G401 (cell line): Measurements from ENCODE around the gene FGFR1OP2. TPM values are rescaled to one million over a fixed set of nuclear protein-coding genes. Genes with fewer than 3 reads are reported as not detected.
"Not testable (repeated sequence)": the region's sequence is repeated elsewhere in the genome, so short reads cannot be mapped to it uniquely, and the experiment has no call there.

Source experiments
- DNase-seq: peaks from one replicate; pipeline ENCODE4 v3.0.0-alpha.2; 2015; ENCODE audit warnings: low spot score
- in situ Hi-C: cut with HindIII; loops from 2 replicates; pipeline ENCODE4 v1.10.0; 2016; ENCODE audit warnings: low sequenced_read_pairs, mixed read lengths
- total RNA-seq: library from RNA; depleted of rRNA; stranded (reverse); fragments of >200 nt; shearing (Covaris generic); gene quantifications from 2 replicates; pipeline ENCODE4 v1.2.3, GENCODE V29; 2014

The FGFR1OP2 gene
- total RNA-seq, 1 experiment from 2014 or later, result 45.7 TPM

DNA sequence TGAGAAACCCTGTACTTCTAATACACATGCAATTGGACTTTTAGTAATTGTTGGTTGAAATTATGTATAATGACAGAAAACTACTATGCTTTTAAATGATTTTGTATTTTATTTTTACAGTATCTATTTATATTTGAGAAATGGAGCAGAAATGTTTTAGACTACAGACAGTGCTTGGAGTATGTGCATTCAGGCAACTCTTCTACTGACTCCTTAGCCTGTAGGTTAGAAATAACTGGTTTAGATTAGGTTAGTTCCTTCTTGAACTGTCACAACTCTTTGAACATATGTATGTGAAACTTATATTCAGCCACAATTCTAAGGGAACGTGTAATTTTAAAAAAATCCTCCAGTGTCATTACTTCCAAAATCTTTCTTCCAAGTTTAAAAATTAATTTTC, 1.7 kb downstream of the FGFR1OP2 start:
- in situ Hi-C loops, result no loop called here
- no peak for DNase-seq

DNA sequence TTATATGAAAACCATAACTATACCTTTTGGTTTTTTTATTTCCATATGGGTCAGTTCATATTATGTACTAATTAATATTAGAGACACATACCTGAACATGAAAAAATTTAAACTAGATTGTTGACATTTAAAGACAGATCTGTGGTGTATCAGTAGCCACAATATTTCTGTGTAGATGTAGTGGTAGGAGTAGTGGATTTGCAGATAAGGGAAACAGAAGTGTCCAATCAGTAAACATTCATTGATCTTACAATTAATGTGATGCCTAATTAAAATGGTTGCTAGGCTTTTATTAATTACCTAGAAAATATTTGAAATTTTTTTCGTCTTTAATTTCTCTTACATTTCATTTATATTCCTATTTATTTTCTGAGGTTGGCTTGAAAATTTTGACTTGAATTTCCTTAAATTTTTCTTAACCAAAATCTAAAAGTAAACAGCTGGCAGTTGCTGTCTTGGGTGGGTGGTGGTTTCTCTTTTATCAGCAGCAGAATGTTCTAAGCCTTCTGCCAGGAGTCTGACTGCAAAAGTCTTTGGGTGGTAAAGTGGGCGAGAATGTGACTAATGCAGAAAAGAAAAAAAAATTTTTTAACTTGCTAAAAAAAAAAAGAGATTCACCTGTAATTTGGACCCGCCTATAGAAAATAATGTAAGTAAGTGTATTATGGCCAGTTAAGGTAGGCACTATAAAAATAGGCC, 2.4 kb downstream of the FGFR1OP2 start:
- no peak for DNase-seq
- in situ Hi-C loops, result no loop called here

DNA sequence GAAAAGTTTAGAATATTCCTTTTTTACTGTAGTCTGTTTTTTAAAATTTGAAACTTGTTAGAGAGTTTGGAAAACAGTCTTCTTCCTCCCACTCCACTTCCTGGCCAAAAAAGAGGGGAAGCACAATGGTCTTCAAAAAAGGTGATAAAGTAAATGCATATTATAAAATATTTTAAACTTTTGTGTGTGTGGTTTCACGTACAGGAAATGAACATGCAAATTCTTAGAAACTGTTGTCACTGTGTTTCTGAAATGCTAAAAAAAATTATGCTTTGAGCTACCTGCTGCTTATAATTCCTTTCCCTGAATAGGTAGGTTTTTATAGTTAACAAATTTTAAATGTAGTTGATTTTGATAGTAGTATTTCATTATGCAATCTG, 2.9 kb downstream of the FGFR1OP2 start:
- DNase-seq, result no peak
- in situ Hi-C loops, result no loop called here

DNA sequence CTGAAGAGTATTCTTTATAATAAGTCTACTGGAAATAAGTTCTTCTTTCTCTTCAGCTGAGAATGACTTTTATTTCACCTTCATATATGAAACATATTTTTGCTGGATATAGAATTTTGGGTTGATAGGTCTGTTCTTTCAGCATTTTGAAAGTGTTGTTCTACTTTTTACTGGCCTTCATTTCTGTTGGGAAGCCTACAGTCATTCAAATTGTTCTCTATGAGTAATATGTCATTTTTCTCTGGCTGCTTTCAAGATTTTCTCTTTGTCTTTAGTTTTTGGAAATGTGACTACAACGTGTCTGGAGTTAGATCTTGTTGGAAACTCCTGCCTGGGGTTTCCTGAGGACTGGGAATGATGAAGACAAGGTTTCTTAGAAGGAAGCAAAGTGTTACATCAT, 10.0 kb downstream of the FGFR1OP2 start:
- in situ Hi-C loops, result no loop called here
- no peak for DNase-seq

DNA sequence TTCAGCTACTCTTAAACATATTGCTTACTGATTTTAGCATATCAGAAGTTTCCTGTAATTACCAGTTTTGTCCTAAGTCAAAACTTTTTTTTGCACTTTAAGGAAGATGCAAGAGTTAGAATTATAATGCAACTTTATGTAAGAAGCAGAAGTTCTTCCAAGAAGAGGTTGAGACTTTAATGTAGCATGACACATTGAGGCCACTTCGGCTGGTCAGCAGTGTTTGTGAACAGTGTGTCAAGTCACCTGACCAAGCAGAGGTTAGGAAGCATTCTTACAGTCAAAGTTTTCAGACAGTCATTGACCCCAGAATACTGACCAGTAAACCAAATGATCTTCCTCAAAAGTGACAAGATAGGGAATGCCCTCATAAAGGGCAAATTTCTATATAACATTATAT, 15.2 kb downstream of the FGFR1OP2 start:
- in situ Hi-C loops, result no loop called here
- DNase-seq, result no peak

DNA sequence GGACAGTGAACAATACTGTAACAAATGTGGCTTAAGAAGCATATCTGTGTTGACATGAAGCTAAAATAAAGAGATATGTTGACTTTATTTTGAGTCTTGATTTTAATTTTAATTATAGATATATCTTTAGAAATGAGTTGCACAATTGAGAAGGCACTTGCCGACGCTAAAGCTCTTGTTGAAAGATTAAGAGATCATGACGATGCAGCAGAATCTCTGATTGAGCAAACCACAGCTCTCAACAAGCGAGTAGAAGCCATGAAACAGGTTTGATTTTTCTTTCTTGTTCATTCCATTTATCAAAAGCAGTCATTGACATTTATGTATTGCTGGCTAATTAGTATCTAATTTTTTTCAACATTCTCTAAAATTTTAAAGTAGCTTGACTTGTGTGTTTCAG, 15.8 kb downstream of the FGFR1OP2 start:
- in situ Hi-C loops, result no loop called here
- DNase-seq, result no peak

DNA sequence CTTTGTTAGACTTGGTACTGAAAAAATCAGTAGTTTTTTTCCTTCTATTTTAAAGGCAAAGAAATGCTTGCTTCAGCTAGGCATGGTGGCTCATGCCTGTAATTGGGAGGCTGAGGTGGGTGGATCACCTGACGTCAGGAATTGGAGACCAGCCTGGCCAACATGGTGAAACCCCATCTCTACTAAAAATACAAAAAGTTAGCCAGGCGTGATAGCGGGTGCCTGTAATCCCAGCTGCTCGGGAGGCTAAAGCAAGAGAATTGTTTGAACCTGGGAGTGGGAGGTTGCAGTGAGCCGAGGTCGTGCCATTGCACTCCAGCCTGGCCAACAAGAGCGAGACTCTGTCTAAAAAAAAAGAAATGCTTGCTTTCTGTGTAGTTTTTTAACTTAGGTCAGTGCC, 23.1 kb downstream of the FGFR1OP2 start:
- DNase-seq, in situ Hi-C loops: not testable (repeated sequence)

DNA sequence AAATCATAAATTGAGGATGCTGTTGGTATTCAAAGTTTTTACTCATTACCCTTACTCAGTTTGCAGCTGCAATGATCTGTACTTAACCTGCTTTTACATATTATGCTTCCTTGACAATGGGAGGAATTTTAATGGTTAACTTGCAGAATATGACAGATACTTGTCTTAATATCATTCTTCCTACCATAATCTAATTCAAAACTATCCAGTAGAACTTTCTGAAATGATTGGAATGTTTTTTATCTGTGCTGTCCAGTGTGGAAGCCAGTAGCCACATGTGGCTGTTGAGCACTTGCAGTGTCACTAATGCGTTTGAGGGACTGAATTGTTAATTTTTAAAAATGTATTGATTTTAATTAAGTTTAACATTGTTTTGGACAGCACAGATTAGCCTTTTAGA, 23.5 kb downstream of the FGFR1OP2 start:
- DNase-seq, result no peak
- in situ Hi-C loops, result no loop called here

DNA sequence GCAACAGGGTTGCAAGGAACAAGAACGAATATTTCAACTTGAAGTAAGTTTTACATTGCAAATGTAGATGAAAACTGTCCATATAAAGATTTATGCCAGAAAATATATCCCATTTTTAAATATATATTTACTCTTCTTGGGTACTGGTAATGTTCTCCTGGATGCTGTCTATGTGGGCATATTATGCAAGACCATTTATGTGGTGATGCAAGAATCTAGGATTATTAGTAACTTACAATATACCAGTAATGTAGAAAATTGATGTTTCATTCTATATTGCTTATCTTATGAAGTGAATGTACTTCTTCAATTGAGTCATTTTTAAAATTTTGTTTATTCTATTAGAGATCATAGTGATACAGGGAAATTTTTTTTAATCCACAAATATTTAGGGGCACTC, 25.1 kb downstream of the FGFR1OP2 start:
- DNase-seq, result no peak
- in situ Hi-C loops, result no loop called here

DNA sequence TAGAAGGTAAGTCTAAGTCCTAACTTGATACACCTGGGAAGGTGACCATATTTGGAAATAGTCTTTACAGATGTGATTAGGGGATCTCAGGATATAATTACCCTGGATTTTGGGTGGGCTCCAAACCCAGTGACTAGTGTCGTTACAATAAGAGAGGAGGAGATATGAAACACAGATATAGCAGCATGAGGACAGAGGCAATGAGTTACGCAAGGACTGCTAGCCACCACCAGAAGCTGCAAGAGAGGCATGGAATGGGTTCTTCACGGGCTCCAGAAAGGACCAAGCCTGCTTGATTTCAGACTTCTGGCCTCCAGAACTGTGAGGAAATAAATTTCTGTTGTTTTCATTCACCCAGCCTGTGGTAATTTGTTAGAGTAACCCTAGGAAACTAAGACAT, 28.6 kb downstream of the FGFR1OP2 start:
- DNase-seq, result no peak
- in situ Hi-C loops, result no loop called here

DNA sequence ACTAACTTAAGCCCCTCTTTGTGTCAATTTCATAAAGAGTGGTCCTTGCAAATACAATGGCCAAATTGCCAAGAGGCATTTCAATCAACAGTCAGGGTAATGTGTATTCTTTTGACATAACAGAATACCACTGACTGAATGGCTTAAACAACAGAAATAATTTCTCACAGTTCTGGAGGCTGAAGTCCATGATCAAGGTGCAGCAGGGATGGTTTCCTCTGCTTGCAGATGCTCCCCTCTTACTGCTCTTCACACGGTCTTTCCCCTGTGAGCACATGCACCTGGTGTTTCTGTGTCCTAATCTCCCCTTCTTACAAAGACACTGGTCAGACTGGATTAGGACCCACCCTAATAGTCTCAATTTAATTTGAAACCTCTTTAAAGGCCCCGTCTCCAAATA, 31.9 kb downstream of the FGFR1OP2 start:
- in situ Hi-C loops, result no loop called here
- no peak for DNase-seq

DNA sequence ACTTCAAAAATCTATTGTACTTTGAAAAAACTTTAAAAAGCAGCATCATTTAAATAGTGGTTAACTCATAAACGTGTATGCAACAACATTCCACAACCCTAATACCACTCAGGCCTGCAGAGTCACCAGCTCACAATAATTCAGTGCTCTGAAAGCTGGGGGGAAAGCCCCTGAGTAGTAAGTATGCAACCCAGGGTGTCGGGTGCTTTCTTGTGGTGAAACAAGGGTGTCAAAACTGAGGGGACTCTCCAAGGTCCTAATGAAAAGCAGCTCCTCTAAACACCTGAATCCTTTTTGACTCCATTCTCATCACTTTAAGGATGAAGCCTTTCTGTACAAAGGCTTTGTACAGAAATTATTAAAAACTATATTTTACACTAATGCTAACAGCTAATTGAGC, 33.7 kb downstream of the FGFR1OP2 start:
- in situ Hi-C loops, result no loop called here
- no peak for DNase-seq

DNA sequence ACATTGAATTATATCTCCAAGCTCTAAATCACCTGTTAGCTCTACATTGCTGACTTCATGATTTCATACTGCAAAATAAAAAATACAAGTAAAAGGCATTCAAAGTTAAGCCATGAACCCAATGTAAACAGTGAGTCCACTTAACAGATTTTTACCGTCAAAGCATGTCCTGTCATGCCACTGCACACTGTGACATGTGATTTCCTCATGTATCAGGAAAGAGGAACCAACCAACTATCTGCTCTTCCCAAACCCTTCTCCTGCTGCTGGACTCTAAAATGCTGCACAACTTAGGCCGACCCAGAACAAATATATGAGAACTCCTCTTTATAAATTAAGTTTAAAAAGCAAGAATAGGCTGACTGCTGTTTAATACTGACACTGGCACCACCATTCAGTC, 38.4 kb downstream of the FGFR1OP2 start:
- in situ Hi-C loops, result no loop called here

DNA sequence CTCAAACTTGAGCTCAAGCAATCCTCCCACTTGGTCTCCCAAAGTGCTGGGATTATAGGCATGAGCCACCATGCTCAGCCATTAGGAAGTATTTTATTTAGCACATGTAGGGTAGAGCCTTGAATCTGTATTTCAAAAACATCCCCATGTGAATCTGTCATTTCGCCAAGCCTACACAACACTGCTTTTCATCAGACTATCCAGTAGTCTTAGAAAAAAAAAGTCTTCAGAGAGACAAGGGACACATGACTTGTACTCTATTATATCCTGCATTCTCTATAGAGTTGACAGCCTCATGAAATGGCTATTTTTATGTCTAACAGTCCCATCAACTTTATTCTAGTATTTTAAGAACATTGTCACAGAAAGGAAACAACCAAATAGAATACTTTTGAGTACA, 40.5 kb downstream of the FGFR1OP2 start:
- no peak for DNase-seq
- in situ Hi-C loops, result no loop called here

More for the DNA sequence above, 38.4 kb downstream of the FGFR1OP2 start:
- no peak for DNase-seq

DNA sequence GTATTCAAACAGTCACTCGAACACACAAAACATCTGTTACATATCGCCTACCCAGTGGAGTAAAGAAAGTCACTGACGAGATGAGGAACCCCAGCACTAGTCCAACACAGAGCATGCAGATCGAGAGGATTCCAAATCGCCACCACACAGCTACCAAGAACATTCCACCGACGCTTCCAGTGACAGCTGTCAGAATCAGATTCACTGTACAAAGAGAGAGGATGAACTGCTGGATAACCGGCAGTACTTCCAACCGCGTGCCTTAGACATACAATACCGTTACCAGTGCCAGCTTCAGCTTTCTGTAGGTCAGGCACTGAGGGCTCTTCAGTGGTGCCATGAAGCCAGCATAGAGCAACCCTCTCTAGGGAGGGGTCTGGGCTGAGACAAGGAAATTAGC, 41.5 kb downstream of the FGFR1OP2 start:
- no peak for DNase-seq
- in situ Hi-C loops, result no loop called here

DNA sequence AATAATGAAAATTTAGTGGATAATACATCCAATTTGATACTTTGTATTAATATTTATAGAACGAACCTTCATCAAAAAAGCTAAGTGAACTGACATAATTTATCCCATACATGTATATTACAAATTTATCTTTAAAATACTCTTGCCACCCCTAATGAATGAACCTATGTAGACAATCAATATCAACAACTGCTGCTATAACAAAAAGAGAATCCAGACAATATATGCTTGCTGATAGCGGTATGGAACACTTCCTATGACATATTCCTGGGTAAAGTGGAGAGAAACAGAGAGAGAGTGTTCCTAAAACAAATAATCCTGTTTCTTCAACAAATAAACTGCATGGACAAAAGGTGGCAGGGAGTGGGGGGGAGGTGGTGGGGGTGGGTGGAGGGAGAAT, 44.6 kb downstream of the FGFR1OP2 start:
- no peak for DNase-seq
- in situ Hi-C loops, result no loop called here

DNA sequence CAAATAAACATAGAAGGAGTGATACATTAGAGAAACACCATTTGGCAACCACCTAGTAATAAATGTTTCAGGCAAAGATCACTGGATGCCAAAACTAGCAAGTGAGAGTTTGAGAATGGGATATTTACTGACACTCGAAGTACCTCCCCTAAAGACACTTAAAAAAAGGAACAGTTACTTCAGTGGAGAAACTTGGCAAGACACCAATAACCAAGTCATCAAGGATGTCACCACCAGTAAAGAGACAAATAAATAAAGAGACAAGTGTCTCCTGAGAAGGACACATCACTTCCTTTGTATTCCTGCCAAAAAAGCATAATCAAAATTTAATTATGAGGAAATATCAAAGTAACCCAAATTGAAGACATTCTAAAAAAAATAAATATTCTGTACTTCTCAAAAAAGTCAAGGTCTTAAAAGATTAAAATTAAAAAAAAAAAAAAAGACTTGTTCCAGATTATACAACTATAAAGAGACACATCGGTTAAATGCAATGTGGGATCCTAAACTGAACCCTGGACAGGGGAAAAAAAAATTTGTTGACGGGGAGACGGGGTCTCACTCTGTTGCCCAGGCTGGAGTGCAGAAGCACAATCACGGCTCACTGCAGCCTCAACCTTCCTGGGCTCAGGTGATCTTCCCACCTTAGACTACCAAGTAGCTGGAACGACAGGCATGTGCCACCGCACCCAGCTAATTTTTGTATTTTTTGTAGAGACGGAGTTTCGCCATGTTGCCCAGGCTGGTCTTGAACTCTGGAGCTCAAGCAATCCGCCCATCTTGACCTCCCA, 49.6 kb downstream of the FGFR1OP2 start:
- in situ Hi-C loops, result no loop called here
- no peak for DNase-seq

DNA sequence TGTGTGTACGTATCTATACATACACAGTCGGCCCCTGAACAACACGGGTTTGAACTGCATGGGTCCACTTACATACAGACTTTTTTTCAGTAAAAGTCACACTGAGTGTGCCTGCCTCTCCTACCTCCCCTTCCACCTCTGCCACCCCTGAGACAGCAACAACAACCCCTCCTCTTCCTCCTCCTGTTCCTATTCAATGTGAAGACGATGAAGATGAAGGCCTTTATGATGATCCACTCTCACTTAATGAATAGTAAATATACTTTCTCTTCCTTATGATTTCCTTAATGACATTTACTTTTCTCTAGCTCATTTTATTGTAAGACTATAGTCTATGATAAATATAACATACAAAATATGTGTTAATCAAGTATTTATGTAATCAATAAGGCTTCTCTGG, 50.4 kb downstream of the FGFR1OP2 start:
- no peak for DNase-seq
- in situ Hi-C loops, result no loop called here

DNA sequence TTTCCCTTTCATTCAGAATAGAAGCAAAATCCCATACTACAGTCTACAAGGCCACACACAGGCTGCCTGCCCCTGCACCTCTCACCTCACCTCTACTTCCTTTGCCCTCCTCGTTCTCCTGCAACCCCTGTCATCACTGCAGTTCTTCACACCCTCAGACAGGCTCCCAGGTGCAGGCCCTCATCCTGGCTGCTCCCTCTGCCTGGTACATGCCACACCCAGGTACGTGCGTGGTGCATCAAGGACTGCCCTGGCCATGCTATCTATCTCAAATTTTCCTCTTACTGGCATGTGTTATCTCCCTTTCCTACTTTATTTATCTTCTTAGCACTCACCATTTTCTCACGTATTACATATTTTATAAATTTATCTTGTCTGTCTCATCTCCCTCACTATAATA, 51.6 kb downstream of the FGFR1OP2 start:
- DNase-seq, result no peak
- in situ Hi-C loops, result no loop called here

DNA sequence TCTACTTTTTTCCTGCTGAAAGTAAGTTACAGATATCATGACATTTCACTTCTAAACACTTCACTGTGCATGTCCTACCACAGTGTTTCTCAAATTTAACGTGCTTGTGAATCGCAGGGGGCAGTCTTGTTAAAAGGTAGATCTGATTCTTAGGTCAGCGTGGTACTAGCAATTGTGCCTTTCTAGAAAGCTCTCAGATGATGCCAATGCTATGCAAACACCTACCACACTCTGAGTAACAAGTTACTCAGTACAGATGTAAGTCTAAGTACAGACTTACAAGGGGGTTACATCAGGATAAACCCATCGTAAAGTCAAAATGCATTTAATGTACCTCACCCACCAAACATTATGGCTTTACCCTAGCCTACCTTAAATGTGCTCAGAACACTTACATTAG, 53.6 kb downstream of the FGFR1OP2 start:
- DNase-seq, result no peak
- in situ Hi-C loops, result no loop called here

DNA sequence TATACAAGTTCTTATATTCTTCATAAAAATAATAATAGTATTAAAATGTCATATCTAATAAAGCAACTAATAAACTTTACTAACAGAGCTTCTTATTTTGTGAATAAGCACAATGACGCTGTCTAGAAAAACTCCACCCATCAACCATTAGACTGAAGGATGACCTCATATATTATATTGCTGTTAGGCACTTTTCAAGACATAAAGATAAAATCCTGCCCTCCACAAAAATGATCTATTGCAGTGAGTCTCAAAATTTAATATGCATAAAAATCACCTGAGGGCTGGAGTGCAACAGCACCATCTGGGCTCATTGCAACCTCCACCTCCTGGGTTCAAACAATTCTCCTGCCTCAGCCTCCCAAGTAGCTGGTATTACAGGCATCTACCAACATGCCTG, 55.8 kb downstream of the FGFR1OP2 start:
- DNase-seq, result no peak

More for the DNA sequence above, 55.8 kb downstream of the FGFR1OP2 start:
- in situ Hi-C loops, result no loop called here
